NCI-H1092 treated with DMSO at 0.1 percent for 48 hours (cell line): ENCODE measurements around the gene FBXL7.

ENCODE experiments used
- DNase-seq: peaks from one replicate; lab custom pipeline; 2025; lab: John Stamatoyannopoulos, UW

The FBXL7 gene

GRCh38 chr5:15502208-15502607, 2.2 kb downstream of the FBXL7 start:
- no peak for DNase-seq

GRCh38 chr5:15506146-15506545, 6.2 kb downstream of the FBXL7 start:
- DNase-seq = no peak

- DNase-seq = no peak
Measured at GRCh38 chr5:15506897-15507296, 6.9 kb downstream of the FBXL7 start.

GRCh38 chr5:15510092-15510491, 10.1 kb downstream of the FBXL7 start:
- no peak for DNase-seq

GRCh38 chr5:15510831-15511230, 10.9 kb downstream of the FBXL7 start:
- no peak for DNase-seq

- no peak for DNase-seq
Measured at GRCh38 chr5:15513431-15513830, 13.5 kb downstream of the FBXL7 start.

GRCh38 chr5:15513911-15514310, 13.9 kb downstream of the FBXL7 start:
- DNase-seq = no peak

- DNase-seq = no peak
Measured at GRCh38 chr5:15515229-15515628, 15.2 kb downstream of the FBXL7 start.

GRCh38 chr5:15516486-15516885, 16.5 kb downstream of the FBXL7 start:
- DNase-seq = no peak

GRCh38 chr5:15518786-15519185, 18.8 kb downstream of the FBXL7 start:
- no peak for DNase-seq

GRCh38 chr5:15520856-15521255, 20.9 kb downstream of the FBXL7 start:
- DNase-seq = no peak

- no peak for DNase-seq
Measured at GRCh38 chr5:15521381-15522186, 21.6 kb downstream of the FBXL7 start.

GRCh38 chr5:15522187-15522520, 22.2 kb downstream of the FBXL7 start:
- DNase-seq = no peak

GRCh38 chr5:15524712-15525111, 24.7 kb downstream of the FBXL7 start:
- DNase-seq = no peak

GRCh38 chr5:15525703-15526275, 25.8 kb downstream of the FBXL7 start:
- no peak for DNase-seq

- no peak for DNase-seq
Measured at GRCh38 chr5:15526413-15526812, 26.4 kb downstream of the FBXL7 start.

- no peak for DNase-seq
Measured at GRCh38 chr5:15528476-15528875, 28.5 kb downstream of the FBXL7 start.

- DNase-seq = no peak
Measured at GRCh38 chr5:15529013-15529412, 29.0 kb downstream of the FBXL7 start.

GRCh38 chr5:15529821-15530220, 29.8 kb downstream of the FBXL7 start:
- DNase-seq = no peak

- no peak for DNase-seq
Measured at GRCh38 chr5:15533129-15533893, 33.3 kb downstream of the FBXL7 start.

- DNase-seq = no peak
Measured at GRCh38 chr5:15535938-15536337, 36.0 kb downstream of the FBXL7 start.

GRCh38 chr5:15538516-15538915, 38.5 kb downstream of the FBXL7 start:
- DNase-seq = no peak

GRCh38 chr5:15539951-15540350, 40.0 kb downstream of the FBXL7 start:
- no peak for DNase-seq
